D721Med (cell line): ENCODE measurements around the gene GABARAP.

Experiments used
- DNase-seq: peaks from one replicate; pipeline ENCODE4 v3.0.0; 2011; ENCODE audit warnings: low spot score; ENCODE audit not compliant: insufficient read length
- FAIRE-seq: peaks from 2 replicates; lab custom pipeline; 2011; peaks lifted over from hg19 to GRCh38; lab: Jason Lieb, UNC
- CTCF ChIP-seq: IDR thresholded peaks from 2 replicates; pipeline ENCODE4 v1.5.1; 2012; ENCODE audit warnings: mild to moderate bottlenecking, control low read depth; ENCODE audit not compliant: insufficient read depth; ENCODE audit errors: missing control alignments

Gene GABARAP

GRCh38 chr17:7260151-7260550 is 17.9 kb upstream of the GABARAP start:
- TF ChIP-seq CTCF, result no peak
- no peak for FAIRE-seq

GRCh38 chr17:7259555-7259889 is 17.3 kb upstream of the GABARAP start:
- no peak for FAIRE-seq
- no peak for DNase-seq
- no peak for TF ChIP-seq CTCF

More at GRCh38 chr17:7260151-7260550, 17.9 kb upstream of the GABARAP start:
- no peak for DNase-seq

GRCh38 chr17:7258731-7259554 is 16.7 kb upstream of the GABARAP start:
- TF ChIP-seq CTCF, result no peak
- FAIRE-seq, result no peak
- no peak for DNase-seq

GRCh38 chr17:7256766-7257456 is 14.7 kb upstream of the GABARAP start:
- no peak for TF ChIP-seq CTCF
- no peak for FAIRE-seq

GRCh38 chr17:7254511-7254910 is 12.3 kb upstream of the GABARAP start:
- TF ChIP-seq CTCF, result no peak
- FAIRE-seq (no peak), DNase-seq (no peak)

More at GRCh38 chr17:7256766-7257456, 14.7 kb upstream of the GABARAP start:
- no peak for DNase-seq

- FAIRE-seq (no peak), DNase-seq (no peak)
- no peak for TF ChIP-seq CTCF
Measured at GRCh38 chr17:7253082-7253481, 10.8 kb upstream of the GABARAP start.
